Mucosa of gallbladder (tissue), 1 donor: ENCODE results near the gene RPS6KC1. TPM values are rescaled to one million over a fixed set of nuclear protein-coding genes. Genes with fewer than 3 reads are reported as not detected.

ENCODE experiments used
- DNase-seq: peaks from one replicate; pipeline ENCODE4 v3.0.0-alpha.2; 2020; ENCODE audit warnings: low spot score
- total RNA-seq: library from RNA; stranded (reverse); gene quantifications from one replicate; pipeline ENCODE4 v1.2.1, GENCODE V29; 2021
- donor health status: DM: no; HTN: no; CAD: no.

The RPS6KC1 gene
- total RNA-seq, 1 donor from 2014 or later, result 16.1 TPM

- no peak for DNase-seq
Observed at GRCh38 chr1:213242883-213243282, 191.8 kb downstream of the RPS6KC1 start.

GRCh38 chr1:213244664-213245091, 193.6 kb downstream of the RPS6KC1 start:
- DNase-seq, result no peak

- DNase-seq, result no peak
Observed at GRCh38 chr1:213245260-213245910, 194.3 kb downstream of the RPS6KC1 start.

GRCh38 chr1:213247038-213247437, 196.0 kb downstream of the RPS6KC1 start:
- DNase-seq, result no peak

GRCh38 chr1:213249395-213249794, 198.4 kb downstream of the RPS6KC1 start:
- DNase-seq, result no peak

GRCh38 chr1:213250041-213250440, 199.0 kb downstream of the RPS6KC1 start:
- DNase-seq, result no peak

- DNase-seq, result no peak
Observed at GRCh38 chr1:213250446-213250845, 199.4 kb downstream of the RPS6KC1 start.

- DNase-seq, result no peak
Observed at GRCh38 chr1:213251972-213252371, 200.9 kb downstream of the RPS6KC1 start.

- no peak for DNase-seq
Observed at GRCh38 chr1:213256438-213257087, 205.5 kb downstream of the RPS6KC1 start.

GRCh38 chr1:213260311-213261075, 209.5 kb downstream of the RPS6KC1 start:
- no peak for DNase-seq

GRCh38 chr1:213264531-213264930, 213.5 kb downstream of the RPS6KC1 start:
- no peak for DNase-seq

- no peak for DNase-seq
Observed at GRCh38 chr1:213266983-213267772, 216.1 kb downstream of the RPS6KC1 start.

- no peak for DNase-seq
Observed at GRCh38 chr1:213268221-213268620, 217.2 kb downstream of the RPS6KC1 start.

GRCh38 chr1:213269829-213270228, 218.8 kb downstream of the RPS6KC1 start:
- DNase-seq, result no peak

- DNase-seq, result no peak
Observed at GRCh38 chr1:213273546-213273945, 222.5 kb downstream of the RPS6KC1 start.

GRCh38 chr1:213274140-213274539, 223.1 kb downstream of the RPS6KC1 start:
- no peak for DNase-seq

- no peak for DNase-seq
Observed at GRCh38 chr1:213275293-213275692, 224.3 kb downstream of the RPS6KC1 start.

GRCh38 chr1:213276236-213276635, 225.2 kb downstream of the RPS6KC1 start:
- no peak for DNase-seq

- no peak for DNase-seq
Observed at GRCh38 chr1:213277036-213277435, 226.0 kb downstream of the RPS6KC1 start.

- no peak for DNase-seq
Observed at GRCh38 chr1:213279410-213279809, 228.4 kb downstream of the RPS6KC1 start.

GRCh38 chr1:213281640-213282301, 230.7 kb downstream of the RPS6KC1 start:
- DNase-seq, result no peak
